Right lung (tissue), 5 donors: ENCODE measurements around the gene NRTN. TPM values are rescaled to one million over a fixed set of nuclear protein-coding genes. Genes with fewer than 3 reads are reported as not detected.
"Not testable (repeated sequence)": the region's sequence is repeated elsewhere in the genome, so short reads cannot be mapped to it uniquely, and the experiment has no call there.

Source experiments
- DNase-seq, 2 donors: peaks; one replicate each; pipeline ENCODE4 v3.0.0-alpha.2; 2013
- polyA plus RNA-seq, 5 donors: library from polyadenylated mRNA; unstranded; fragments of 120-200 nt; gene quantifications; one replicate each; pipeline versions ENCODE4 v1.2.1 to v1.2.3, GENCODE V29; 2013; ENCODE audit warnings: inconsistent platforms in 1 of 5, low replicate concordance in 1 of 5; ENCODE audit not compliant: insufficient read length in 5 of 5, insufficient read depth in 1 of 5

Gene NRTN
- polyA plus RNA-seq, 5 donors: 1.1 to 2.0 (median 1.7) TPM

DNA sequence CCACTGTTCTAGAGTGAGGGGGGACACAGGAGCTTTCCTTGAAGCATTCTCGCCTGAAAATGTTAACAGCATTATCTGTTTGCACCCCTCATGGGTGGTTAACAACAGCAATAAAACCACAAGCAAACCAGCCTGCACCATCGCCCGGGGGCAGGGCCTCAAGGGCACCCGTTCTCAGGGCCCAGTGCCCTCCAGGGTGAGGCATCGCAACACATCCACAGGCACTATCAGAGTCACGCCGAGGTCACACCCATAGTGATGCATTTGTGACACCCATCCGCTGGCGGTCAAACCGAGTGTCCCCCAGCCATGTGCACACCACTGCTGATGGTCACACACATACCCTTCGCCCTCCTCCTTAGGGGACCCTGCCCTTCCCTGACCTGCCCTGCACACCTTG is 60.9 kb downstream of the NRTN start:
- no peak for DNase-seq

DNA sequence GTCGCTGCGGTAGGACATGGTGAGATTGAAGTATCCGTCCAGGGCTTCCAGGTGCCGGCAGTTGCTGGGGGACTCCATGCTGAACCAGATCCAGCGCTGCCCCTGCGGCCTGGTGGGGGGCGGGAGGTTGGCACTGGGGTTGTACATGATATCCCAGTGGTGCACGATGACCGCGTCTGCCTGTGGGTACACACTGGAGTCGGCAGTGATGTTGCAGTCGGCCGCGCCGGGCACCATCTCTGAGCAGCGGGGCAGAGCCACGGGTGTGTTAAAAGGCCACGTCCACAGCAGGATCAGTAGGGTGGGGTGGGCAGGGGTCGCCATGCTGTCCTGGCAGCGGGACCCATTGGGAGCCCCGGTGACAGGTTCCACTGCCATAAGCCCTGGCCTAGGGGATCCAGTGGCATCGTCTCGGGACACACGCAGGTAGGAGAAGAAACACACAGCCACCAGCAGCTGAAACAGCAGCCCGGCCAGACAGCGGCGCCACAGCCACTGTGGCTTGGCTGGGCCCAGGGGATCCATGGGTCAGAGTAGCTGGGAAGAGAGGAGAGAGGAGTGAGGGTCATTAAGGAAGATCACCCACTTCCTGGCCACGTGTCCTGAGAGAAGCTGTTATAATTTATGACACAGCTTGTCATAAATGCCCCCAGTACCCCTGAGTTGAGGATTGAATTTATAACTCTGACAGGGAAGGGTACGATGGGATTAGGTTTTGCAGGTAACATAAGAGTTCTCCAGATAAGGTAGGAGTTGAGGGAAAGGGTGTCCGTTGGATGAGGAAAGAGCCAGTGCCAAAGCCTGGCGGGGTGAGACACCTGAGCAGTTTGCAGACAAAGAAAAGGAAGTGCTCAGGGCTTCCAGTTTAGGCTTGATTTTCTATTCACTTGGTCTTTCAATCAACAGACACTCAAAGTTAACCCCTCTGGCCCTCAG is 62.6 kb downstream of the NRTN start:
- DNase-seq: no peak

DNA sequence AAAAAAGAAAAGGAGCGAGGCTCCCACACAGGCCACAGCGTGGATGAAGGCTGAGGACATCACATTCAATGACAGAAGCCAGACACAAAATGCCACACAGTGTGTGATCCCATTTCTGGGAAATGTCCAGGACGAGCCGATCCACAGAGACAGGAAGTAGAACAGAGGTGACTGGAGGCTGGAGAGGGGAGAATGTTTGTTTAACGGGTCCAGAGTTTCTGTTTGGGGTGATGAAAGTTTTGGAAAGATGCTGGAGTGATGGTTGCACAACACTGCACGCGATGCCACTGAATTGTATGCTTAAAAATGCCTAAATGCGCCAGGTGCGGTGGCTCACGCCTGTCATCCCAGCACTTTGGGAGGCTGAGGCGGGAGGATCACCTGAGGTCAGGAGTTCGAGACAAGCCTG is 66.1 kb downstream of the NRTN start:
- no peak for DNase-seq

DNA sequence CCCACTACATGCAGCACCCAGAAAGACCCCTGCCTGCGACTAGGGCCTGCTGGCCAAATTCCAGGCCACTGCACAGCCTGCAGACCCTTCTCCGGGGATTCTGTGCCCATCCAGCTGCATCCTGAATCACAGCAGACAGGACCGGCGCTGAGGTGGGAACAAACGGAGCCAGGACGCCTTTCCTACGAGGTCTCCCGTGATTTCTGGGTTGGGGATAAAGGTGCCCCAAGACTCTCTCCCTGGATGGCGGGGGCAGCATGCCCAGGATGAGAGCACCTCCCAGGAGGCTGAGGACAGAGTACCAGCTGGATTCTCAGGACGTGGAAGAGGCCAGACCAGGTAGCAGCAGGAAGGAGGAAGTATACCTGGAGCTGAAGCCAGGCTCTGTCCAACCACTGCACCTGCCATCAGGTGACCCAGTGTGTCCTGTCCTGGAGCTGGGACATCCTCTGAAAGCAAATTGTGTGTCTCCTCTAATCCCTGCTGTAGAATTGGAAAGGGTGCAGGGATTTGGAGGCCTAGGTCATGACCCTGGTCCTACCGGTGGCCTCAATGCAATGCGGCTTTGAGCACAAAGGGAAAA is 68.8 kb downstream of the NRTN start:
- DNase-seq: no peak

DNA sequence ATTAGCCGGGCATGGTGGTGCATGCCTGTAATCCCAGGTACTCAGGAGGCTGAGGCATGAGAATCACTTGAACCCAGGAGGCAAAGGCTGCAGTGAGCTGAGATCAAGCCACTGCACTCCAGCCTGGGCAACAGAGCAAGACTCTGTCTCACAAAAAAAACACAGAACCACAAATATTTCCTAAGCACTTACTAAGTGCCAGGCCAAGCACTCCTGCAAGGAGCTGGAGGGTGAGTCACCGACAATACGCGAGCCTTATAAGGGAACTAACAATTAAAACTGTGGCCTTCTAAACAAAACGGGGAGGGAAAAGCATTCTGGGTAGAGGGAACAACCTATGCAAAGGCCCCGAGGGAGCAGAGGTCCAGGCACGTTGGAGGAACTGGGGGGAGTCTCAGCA is 69.6 kb downstream of the NRTN start:
- DNase-seq: not testable (repeated sequence)

DNA sequence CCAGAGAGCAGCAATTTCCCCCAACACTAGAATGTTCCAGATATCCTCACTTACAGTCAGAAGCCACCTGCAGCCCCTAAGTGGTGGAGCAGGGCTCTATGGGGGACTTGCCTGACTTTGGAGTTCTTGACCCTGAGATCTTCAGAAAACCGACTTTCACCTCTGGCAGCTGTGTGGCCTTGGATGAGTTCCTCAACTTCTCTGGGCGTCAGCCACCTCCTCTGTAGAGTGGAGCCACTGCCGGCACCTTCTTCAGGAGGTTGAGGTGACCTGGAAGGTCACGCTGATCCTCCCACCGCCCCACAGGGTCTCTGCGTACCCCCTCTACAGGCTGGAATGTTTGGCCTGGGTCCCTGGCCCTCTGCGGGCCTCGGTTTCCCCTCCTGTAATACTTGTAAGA is 72.6 kb downstream of the NRTN start:
- DNase-seq: no peak

DNA sequence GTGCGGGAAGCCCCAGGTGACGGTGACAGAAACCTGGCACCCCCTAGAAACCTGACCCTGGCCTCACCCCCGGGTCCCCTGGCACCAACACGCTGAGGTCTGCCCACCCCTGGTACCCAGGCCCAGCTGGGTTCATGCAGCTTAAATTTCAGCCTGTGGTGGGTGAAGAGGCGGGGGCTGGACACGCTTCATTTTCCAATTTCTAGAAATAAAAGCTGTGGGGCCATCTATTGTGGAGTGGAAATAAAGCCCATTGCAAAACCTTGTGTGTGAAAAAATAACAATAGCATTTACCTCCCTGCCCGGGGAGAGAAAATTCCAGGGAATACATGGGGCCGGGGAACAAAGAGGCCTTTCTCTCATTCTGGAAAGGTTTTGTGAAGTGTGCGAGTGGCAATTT is 73.0 kb downstream of the NRTN start:
- DNase-seq: no peak

Other genes with a start within 250 kb of the NRTN start
- under 1 TPM; 0.40 to 0.64 (median 0.50) TPM for gene TINCR, start 237.1 kb upstream of the NRTN start, polyA plus RNA-seq
- 100 to 1,000 TPM in 1 of 5 donors, 10 to 100 TPM in 4; 71.8 to 106 (median 80.3) TPM for gene SAFB2, start 182.3 kb upstream of the NRTN start, polyA plus RNA-seq
- gene SAFB, start 182.0 kb upstream of the NRTN start, polyA plus RNA-seq: 100 to 1,000 TPM; 150 to 201 (median 159) TPM
- 10 to 100 TPM; 24.4 to 66.9 (median 30.4) TPM for gene MICOS13, start 124.6 kb upstream of the NRTN start, polyA plus RNA-seq
- gene HSD11B1L, start 124.0 kb upstream of the NRTN start, polyA plus RNA-seq: 10 to 100 TPM in 2 of 5 donors, 1 to 10 TPM in 3; 7.5 to 11.4 (median 9.0) TPM
- gene RPL36, start 114.8 kb upstream of the NRTN start, polyA plus RNA-seq: 1,000 to 10,000 TPM in 1 of 5 donors, 100 to 1,000 TPM in 4; 697 to 1,241 (median 771) TPM
- 10 to 100 TPM; 31.2 to 53.7 (median 41.7) TPM for gene LONP1, start 84.9 kb upstream of the NRTN start, polyA plus RNA-seq
- 1 to 10 TPM in 3 of 5 donors, under 1 TPM in 1, not detected in 1; 0.81 to 2.3 (median 1.8) TPM for gene CATSPERD, start 84.4 kb upstream of the NRTN start, polyA plus RNA-seq
- 1 to 10 TPM; 1.1 to 2.9 (median 2.0) TPM for gene PRR22, start 20.3 kb upstream of the NRTN start, polyA plus RNA-seq
- 10 to 100 TPM; 22.3 to 33.2 (median 27.3) TPM for gene DUS3L, start 13.9 kb upstream of the NRTN start, polyA plus RNA-seq
- gene FUT6, start 34.6 kb downstream of the NRTN start, polyA plus RNA-seq: under 1 TPM; 0.46 to 0.84 (median 0.71) TPM
- gene FUT3, start 46.4 kb downstream of the NRTN start, polyA plus RNA-seq: under 1 TPM in 4 of 5 donors, not detected in 1; 0.49 to 0.66 (median 0.61) TPM
- gene FUT5, start 65.5 kb downstream of the NRTN start, polyA plus RNA-seq: not detected
- gene NDUFA11, start 98.7 kb downstream of the NRTN start, polyA plus RNA-seq: 100 to 1,000 TPM; 103 to 203 (median 116) TPM
- gene VMAC, start 99.8 kb downstream of the NRTN start, polyA plus RNA-seq: 10 to 100 TPM in 1 of 5 donors, 1 to 10 TPM in 4; 7.3 to 10.7 (median 9.0) TPM
- gene CAPS, start 109.2 kb downstream of the NRTN start, polyA plus RNA-seq: 10 to 100 TPM; 13.5 to 56.0 (median 32.9) TPM
- 10 to 100 TPM; 69.8 to 83.0 (median 72.9) TPM for gene RANBP3, start 173.1 kb downstream of the NRTN start, polyA plus RNA-seq